SK-N-SH treated with all-trans-retinoic acid at 6 μM for 48 hours (cell line): Measurements from ENCODE around the gene CEACAM16.

Experiments
- ATAC-seq: fragments of 200-7000 bp; cut with Tn5 transposase; 3 replicates; pipeline ENCODE4 v1.9.1; 2020; ENCODE audit warnings: mild to moderate bottlenecking, moderate library complexity
- ARNTL ChIP-seq: fragments of 450-650 bp; formaldehyde crosslinking; IDR thresholded peaks from 2 replicates; pipeline ENCODE4 v1.5.0; 2020; ENCODE audit warnings: low read depth, mild to moderate bottlenecking, moderate library complexity, borderline replicate concordance
- BACH2 ChIP-seq: fragments of 250-450 bp; sonication (Bioruptor Pico); IDR thresholded peaks from 2 replicates; pipeline ENCODE4 v1.9.0; 2021; ENCODE audit warnings: mild to moderate bottlenecking, borderline replicate concordance
- CREB5 ChIP-seq: fragments of 250-450 bp; sonication (Bioruptor Pico); IDR thresholded peaks from 2 replicates; pipeline ENCODE4 v1.5.1; 2020; ENCODE audit warnings: low read depth, mild to moderate bottlenecking, moderate library complexity
- CSDC2 ChIP-seq: fragments of 250-450 bp; sonication (Bioruptor Pico); IDR thresholded peaks from 2 replicates; pipeline ENCODE4 v1.5.0; 2020; ENCODE audit warnings: mild to moderate bottlenecking, moderate library complexity
- ESRRG ChIP-seq: fragments of 250-450 bp; sonication (Bioruptor Pico); IDR thresholded peaks from 2 replicates; pipeline ENCODE4 v1.6.1; 2021; ENCODE audit warnings: mild to moderate bottlenecking
- GLIS3 ChIP-seq: fragments of 250-450 bp; sonication (Bioruptor Pico); IDR thresholded peaks from 2 replicates; pipeline ENCODE4 v1.5.0; 2020; ENCODE audit warnings: mild to moderate bottlenecking, moderate library complexity
- ISL1 ChIP-seq: fragments of 250-450 bp; sonication (Bioruptor Pico); IDR thresholded peaks from 2 replicates; pipeline ENCODE4 v2.1.2; 2022; ENCODE audit warnings: mild to moderate bottlenecking, moderate library complexity
- PPARA ChIP-seq: fragments of 250-450 bp; sonication (Bioruptor Pico); IDR thresholded peaks from 2 replicates; pipeline ENCODE4 v1.5.0; 2020; ENCODE audit warnings: mild to moderate bottlenecking, borderline replicate concordance
- RARB ChIP-seq: fragments of 250-450 bp; sonication (Bioruptor Pico); IDR thresholded peaks from 2 replicates; pipeline ENCODE4 v1.8.0; 2021; ENCODE audit warnings: mild to moderate bottlenecking, moderate library complexity
- TCF4 ChIP-seq: fragments of 250-450 bp; sonication (Bioruptor Pico); IDR thresholded peaks from 2 replicates; pipeline ENCODE4 v1.8.0; 2021; ENCODE audit warnings: mild to moderate bottlenecking, moderate library complexity, borderline replicate concordance
- ZC3H10 ChIP-seq: fragments of 250-450 bp; sonication (Bioruptor Pico); IDR thresholded peaks from 2 replicates; pipeline ENCODE4 v1.5.1; 2021; ENCODE audit warnings: mild to moderate bottlenecking, moderate library complexity
- ZFP3 ChIP-seq: fragments of 250-450 bp; sonication (Bioruptor Pico); IDR thresholded peaks from 2 replicates; pipeline ENCODE4 v1.5.0; 2020; ENCODE audit warnings: mild to moderate bottlenecking, moderate library complexity
- ZNF565 ChIP-seq: fragments of 450-650 bp; formaldehyde crosslinking; conservative IDR thresholded peaks from 2 replicates; pipeline ENCODE4 v1.5.0; 2020; ENCODE audit warnings: low read depth, mild to moderate bottlenecking, moderate library complexity
- ZNF70 ChIP-seq: fragments of 450-650 bp; formaldehyde crosslinking; IDR thresholded peaks from 2 replicates; pipeline ENCODE4 v1.5.0; 2020; ENCODE audit warnings: mild to moderate bottlenecking, moderate library complexity
- TF ChIP-seq, protein P1 (sequence below): fragments of 250-450 bp; sonication (Bioruptor Pico); IDR thresholded peaks from 2 replicates; pipeline ENCODE4 v1.8.0; 2021; ENCODE audit warnings: low read depth, mild to moderate bottlenecking, moderate library complexity, borderline replicate concordance
- TF ChIP-seq, protein P2 (sequence below): fragments of 250-450 bp; sonication (Bioruptor Pico); IDR thresholded peaks from 2 replicates; pipeline ENCODE4 v1.8.0; 2020; ENCODE audit warnings: mild to moderate bottlenecking, moderate library complexity, borderline replicate concordance

Gene CEACAM16

GRCh38 chr19:44738603-44739558, 39.9 kb downstream of the CEACAM16 start:
- ATAC-seq: no peak
- TF ChIP-seq, protein P1, sequence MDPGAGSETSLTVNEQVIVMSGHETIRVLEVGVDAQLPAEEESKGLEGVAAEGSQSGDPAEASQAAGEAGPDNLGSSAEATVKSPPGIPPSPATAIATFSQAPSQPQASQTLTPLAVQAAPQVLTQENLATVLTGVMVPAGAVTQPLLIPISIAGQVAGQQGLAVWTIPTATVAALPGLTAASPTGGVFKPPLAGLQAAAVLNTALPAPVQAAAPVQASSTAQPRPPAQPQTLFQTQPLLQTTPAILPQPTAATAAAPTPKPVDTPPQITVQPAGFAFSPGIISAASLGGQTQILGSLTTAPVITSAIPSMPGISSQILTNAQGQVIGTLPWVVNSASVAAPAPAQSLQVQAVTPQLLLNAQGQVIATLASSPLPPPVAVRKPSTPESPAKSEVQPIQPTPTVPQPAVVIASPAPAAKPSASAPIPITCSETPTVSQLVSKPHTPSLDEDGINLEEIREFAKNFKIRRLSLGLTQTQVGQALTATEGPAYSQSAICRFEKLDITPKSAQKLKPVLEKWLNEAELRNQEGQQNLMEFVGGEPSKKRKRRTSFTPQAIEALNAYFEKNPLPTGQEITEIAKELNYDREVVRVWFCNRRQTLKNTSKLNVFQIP (CRISPR knock-in tag): no peak
- TF ChIP-seq GLIS3 (CRISPR knock-in tag) (no peak), ZC3H10 (CRISPR knock-in tag) (no peak), ISL1 (CRISPR knock-in tag) (no peak), ZNF565 (no peak)
- TF ChIP-seq, protein P2, sequence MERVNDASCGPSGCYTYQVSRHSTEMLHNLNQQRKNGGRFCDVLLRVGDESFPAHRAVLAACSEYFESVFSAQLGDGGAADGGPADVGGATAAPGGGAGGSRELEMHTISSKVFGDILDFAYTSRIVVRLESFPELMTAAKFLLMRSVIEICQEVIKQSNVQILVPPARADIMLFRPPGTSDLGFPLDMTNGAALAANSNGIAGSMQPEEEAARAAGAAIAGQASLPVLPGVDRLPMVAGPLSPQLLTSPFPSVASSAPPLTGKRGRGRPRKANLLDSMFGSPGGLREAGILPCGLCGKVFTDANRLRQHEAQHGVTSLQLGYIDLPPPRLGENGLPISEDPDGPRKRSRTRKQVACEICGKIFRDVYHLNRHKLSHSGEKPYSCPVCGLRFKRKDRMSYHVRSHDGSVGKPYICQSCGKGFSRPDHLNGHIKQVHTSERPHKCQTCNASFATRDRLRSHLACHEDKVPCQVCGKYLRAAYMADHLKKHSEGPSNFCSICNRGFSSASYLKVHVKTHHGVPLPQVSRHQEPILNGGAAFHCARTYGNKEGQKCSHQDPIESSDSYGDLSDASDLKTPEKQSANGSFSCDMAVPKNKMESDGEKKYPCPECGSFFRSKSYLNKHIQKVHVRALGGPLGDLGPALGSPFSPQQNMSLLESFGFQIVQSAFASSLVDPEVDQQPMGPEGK: no peak

- no peak for TF ChIP-seq ISL1 (CRISPR knock-in tag)
- TF ChIP-seq RARB (CRISPR knock-in tag): no peak
- no peak for TF ChIP-seq ARNTL (CRISPR knock-in tag)
- no peak for TF ChIP-seq ESRRG (CRISPR knock-in tag)
- no peak for TF ChIP-seq BACH2 (CRISPR knock-in tag)
- TF ChIP-seq CSDC2: no peak
- TF ChIP-seq GLIS3 (CRISPR knock-in tag): no peak
- TF ChIP-seq PPARA (CRISPR knock-in tag): no peak
- TF ChIP-seq ZC3H10 (CRISPR knock-in tag): no peak
- no peak for TF ChIP-seq TCF4 (CRISPR knock-in tag)
- no peak for TF ChIP-seq CREB5 (CRISPR knock-in tag)
- TF ChIP-seq, all 23 proteins: peak for 0
- no peak for ATAC-seq
Observed at GRCh38 chr19:44740351-44740824, 41.4 kb downstream of the CEACAM16 start.

DNA sequence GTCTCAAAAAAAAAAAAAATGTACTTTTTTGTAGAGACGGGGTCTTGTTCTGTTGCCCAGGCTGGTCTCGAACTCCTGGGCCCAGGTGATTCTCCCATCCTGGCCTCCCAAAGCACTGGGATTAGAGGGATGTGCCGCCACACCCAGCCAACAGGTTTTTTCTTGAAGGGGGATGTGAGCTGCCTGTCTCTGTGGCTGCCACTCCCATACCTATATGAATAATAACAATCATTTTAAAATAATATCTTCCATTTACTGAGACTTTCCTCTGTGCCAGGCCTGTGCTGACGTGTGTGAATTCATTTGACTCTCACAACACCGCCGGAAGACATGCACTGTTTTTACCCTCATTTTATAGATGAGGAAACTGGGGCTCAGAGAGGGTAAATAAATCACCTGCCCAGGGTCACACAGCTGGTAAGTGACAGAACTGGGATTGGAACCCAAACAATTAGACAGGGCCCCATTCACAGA, 42.3 kb downstream of the CEACAM16 start:
- TF ChIP-seq ZNF565 (no peak), BACH2 (CRISPR knock-in tag) (no peak)
- ATAC-seq: peak; percentile 7; the same call in 1 of the 3 replicates

DNA sequence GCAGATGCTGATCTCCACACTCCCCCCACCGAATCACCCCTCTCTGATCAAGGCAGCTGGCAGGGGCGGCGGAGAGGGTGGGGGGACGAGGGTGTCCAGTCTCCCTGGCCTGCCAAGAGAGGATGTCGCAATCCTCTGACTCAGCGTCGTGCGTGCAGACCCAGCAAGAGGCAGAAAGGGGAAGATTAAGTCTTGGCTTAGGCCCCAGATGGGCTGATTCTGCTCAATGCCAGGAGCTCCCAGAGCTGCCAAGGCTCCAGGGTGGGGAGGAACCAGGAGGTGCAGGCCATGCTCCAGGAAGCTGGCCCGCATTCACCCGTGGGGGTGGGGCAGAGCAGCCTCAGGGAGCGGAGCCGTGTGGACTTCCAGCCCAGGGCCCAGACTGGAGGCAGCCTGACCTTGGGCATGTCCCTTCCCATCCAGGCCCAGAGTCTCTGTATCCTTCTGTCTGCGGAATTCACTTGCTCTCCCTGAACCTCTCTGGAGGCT, 42.9 kb downstream of the CEACAM16 start:
- peak; percentile 90 for ATAC-seq
- no peak for TF ChIP-seq ZNF565
- TF ChIP-seq GLIS3 (CRISPR knock-in tag): no peak
- TF ChIP-seq, protein P2: peak; percentile 73; the same call in 1 of the 2 replicates
- peak; percentile 72; the same call in 1 of the 2 replicates for TF ChIP-seq CSDC2
- 0 out of 2 replicates have a peak, but pooled peaks have one; percentile 19 for TF ChIP-seq ZC3H10 (CRISPR knock-in tag)
- no peak for TF ChIP-seq ZNF70 (CRISPR knock-in tag)
- TF ChIP-seq ISL1 (CRISPR knock-in tag): 0 out of 2 replicates have a peak, but pooled peaks have one; percentile 34
- peak; percentile 22; the same call in 1 of the 2 replicates for TF ChIP-seq ZFP3 (CRISPR knock-in tag)
